OCI-LY1 (cell line): ENCODE data around the gene CACNA1B.

Experiments
- H2AFZ ChIP-seq: fragments of 200-600 bp; sonication (generic), shearing (Covaris generic); 2 replicates; pipeline ENCODE4 v1.6.0; 2014; ENCODE audit warnings: antibody characterized with exemption, mild to moderate bottlenecking, low read length
- H3F3A ChIP-seq: fragments of 200-600 bp; sonication (generic), shearing (Covaris generic); 2 replicates; pipeline ENCODE4 v1.6.0; 2014; ENCODE audit warnings: mild to moderate bottlenecking, antibody characterized with exemption, low read length, moderate library complexity; ENCODE audit not compliant: insufficient read depth
- H3K27ac ChIP-seq: fragments of 200-600 bp; sonication (generic); 2 replicates; pipeline ENCODE4 v1.5.1; 2014; ENCODE audit warnings: low read length, mixed run types, mild to moderate bottlenecking, low read depth; ENCODE audit not compliant: poor library complexity, severe bottlenecking
- H3K27me3 ChIP-seq: fragments of 200-600 bp; sonication (generic); 2 replicates; pipeline ENCODE4 v1.6.0; 2014; ENCODE audit warnings: antibody characterized with exemption, mild to moderate bottlenecking, low read length, moderate library complexity; ENCODE audit not compliant: insufficient read depth
- H3K36me3 ChIP-seq: fragments of 200-600 bp; sonication (generic); 2 replicates; pipeline ENCODE4 v1.6.1; 2014; ENCODE audit warnings: mild to moderate bottlenecking, antibody characterized with exemption, low read length, moderate library complexity, mixed read lengths; ENCODE audit not compliant: insufficient read depth
- H3K4me1 ChIP-seq: fragments of 200-600 bp; sonication (generic); 2 replicates; pipeline ENCODE4 v1.5.1; 2014; ENCODE audit warnings: mild to moderate bottlenecking, low read length, moderate library complexity; ENCODE audit not compliant: insufficient read depth, severe bottlenecking
- H3K4me2 ChIP-seq: fragments of 200-600 bp; sonication (generic), shearing (Covaris generic); 2 replicates; pipeline ENCODE4 v1.6.1; 2014; ENCODE audit warnings: low read length
- H3K4me3 ChIP-seq: fragments of 200-600 bp; sonication (generic); 2 replicates; pipeline ENCODE4 v1.5.1; 2014; ENCODE audit warnings: low read length, low read depth, mild to moderate bottlenecking, mixed read lengths; ENCODE audit not compliant: poor library complexity, severe bottlenecking
- H3K79me2 ChIP-seq: fragments of 200-600 bp; shearing (Covaris generic); 2 replicates; pipeline ENCODE4 v1.6.1; 2016; ENCODE audit warnings: mixed run types, low read length, mixed read lengths; ENCODE audit not compliant: insufficient read depth
- H3K9ac ChIP-seq: fragments of 200-600 bp; sonication (generic), shearing (Covaris generic); 2 replicates; pipeline ENCODE4 v1.6.1; 2014; ENCODE audit warnings: mild to moderate bottlenecking, low read length, mixed read lengths
- H3K9me2 ChIP-seq: fragments of 200-600 bp; sonication (generic), shearing (Covaris generic); 2 replicates; pipeline ENCODE4 v1.6.1; 2014; ENCODE audit warnings: low read depth, mild to moderate bottlenecking, low read length, mixed read lengths
- H3K9me3 ChIP-seq: fragments of 200-600 bp; shearing (Covaris generic); 2 replicates; pipeline ENCODE4 v1.6.1; 2014; ENCODE audit warnings: low read length, mixed read lengths
- H4K20me1 ChIP-seq: fragments of 200-600 bp; sonication (generic), shearing (Covaris generic); 2 replicates; pipeline ENCODE4 v1.6.0; 2016; ENCODE audit warnings: mild to moderate bottlenecking, low read length; ENCODE audit not compliant: insufficient read depth
- CTCF ChIP-seq: fragments of 200-600 bp; sonication (generic), shearing (Covaris generic); IDR thresholded peaks from 2 replicates; pipeline ENCODE4 v1.5.1; 2017; ENCODE audit warnings: mild to moderate bottlenecking, antibody characterized with exemption, low read length, moderate library complexity, mixed read lengths
- EZH2 ChIP-seq: fragments of 200-600 bp; sonication (generic), shearing (Covaris generic); IDR thresholded peaks from 2 replicates; pipeline ENCODE4 v1.8.0; 2017; ENCODE audit warnings: borderline replicate concordance, mixed run types, mild to moderate bottlenecking, antibody characterized with exemption, low read length, moderate library complexity, mixed read lengths

The CACNA1B gene

GRCh38 chr9:138043061-138043410 is 165.5 kb downstream of the CACNA1B start:
- H3K79me2 ChIP-seq, result no peaks in the 10 kb centered on the region
- TF ChIP-seq EZH2 (no peak), CTCF (no peak)
- no peaks in the 10 kb centered on the region for H3K9me2 ChIP-seq
- H3K27me3 ChIP-seq, result no peaks in the 10 kb centered on the region; the same call in 1 of the 2 replicates
- no peaks in the 10 kb centered on the region for H3K36me3 ChIP-seq
- H3K9ac ChIP-seq, result no peak overlapping the region
- no peak overlapping the region for H2AFZ ChIP-seq
- no peaks in the 10 kb centered on the region for H3F3A ChIP-seq
- H4K20me1 ChIP-seq, result no peaks in the 10 kb centered on the region
- H3K4me2 ChIP-seq, result no peak overlapping the region
- no peak overlapping the region for H3K27ac ChIP-seq
- H3K4me3 ChIP-seq, result no peak overlapping the region
- H3K9me3 ChIP-seq, result no peaks in the 10 kb centered on the region
- no peaks in the 10 kb centered on the region for H3K4me1 ChIP-seq

GRCh38 chr9:138043411-138044345 is 166.1 kb downstream of the CACNA1B start:
- TF ChIP-seq EZH2 (no peak), CTCF (no peak)
- Histone ChIP-seq H3F3A (no peaks in the 10 kb centered on the region), H3K4me3 (no peak overlapping the region), H3K4me1 (no peaks in the 10 kb centered on the region), H3K79me2 (no peaks in the 10 kb centered on the region), H4K20me1 (no peaks in the 10 kb centered on the region), H3K4me2 (no peak overlapping the region), H3K27ac (no peak overlapping the region), H3K9ac (no peak overlapping the region), H2AFZ (no peak overlapping the region), H3K9me3 (no peaks in the 10 kb centered on the region), H3K36me3 (no peaks in the 10 kb centered on the region), H3K27me3 (no peaks in the 10 kb centered on the region; the same call in 1 of the 2 replicates), H3K9me2 (no peaks in the 10 kb centered on the region)

- Histone ChIP-seq H3K27ac (no peak overlapping the region), H3K36me3 (no peaks in the 10 kb centered on the region), H3K9me2 (no peaks in the 10 kb centered on the region), H3K4me3 (no peak overlapping the region), H3K79me2 (no peaks in the 10 kb centered on the region), H3K4me1 (no peaks in the 10 kb centered on the region), H3K9me3 (no peaks in the 10 kb centered on the region), H4K20me1 (no peaks in the 10 kb centered on the region), H3K4me2 (no peak overlapping the region), H3K27me3 (no peaks in the 10 kb centered on the region; the same call in 1 of the 2 replicates), H3F3A (no peaks in the 10 kb centered on the region), H2AFZ (no peak overlapping the region), H3K9ac (no peak overlapping the region)
- TF ChIP-seq CTCF, result no peak
- no peak for TF ChIP-seq EZH2
These were observed 167.2 kb downstream of the CACNA1B start for GRCh38 chr9:138044485-138045383.
